HEK293 (cell line): ENCODE data around the gene MMP21.

ENCODE experiments used
- CTCF ChIP-seq: fragments of 450-650 bp; formaldehyde crosslinking; IDR thresholded peaks from 2 replicates; pipeline ENCODE4 v1.5.1; 2016; ENCODE audit warnings: missing biosample characterization, missing genetic modification characterization
- ZNF211 ChIP-seq: fragments of 450-650 bp; formaldehyde crosslinking; IDR thresholded peaks from 2 replicates; pipeline ENCODE4 v1.5.1; 2016; ENCODE audit warnings: low read depth, missing biosample characterization, missing genetic modification characterization
- ZNF423 ChIP-seq: fragments of 450-650 bp; formaldehyde crosslinking; IDR thresholded peaks from 2 replicates; pipeline ENCODE4 v1.5.1; 2016; ENCODE audit warnings: missing biosample characterization, missing genetic modification characterization
- ZNF548 ChIP-seq: fragments of 450-650 bp; formaldehyde crosslinking; IDR thresholded peaks from 2 replicates; pipeline ENCODE4 v1.5.1; 2016; ENCODE audit warnings: missing biosample characterization, missing genetic modification characterization
- ZNF600 ChIP-seq: fragments of 450-650 bp; formaldehyde crosslinking; IDR thresholded peaks from 2 replicates; pipeline ENCODE4 v1.5.1; 2016; ENCODE audit warnings: missing biosample characterization, missing genetic modification characterization
- TF ChIP-seq, protein P1 (sequence below): fragments of 450-650 bp; IDR thresholded peaks from 2 replicates; pipeline ENCODE4 v1.5.1; 2018; ENCODE audit warnings: missing biosample characterization, mild to moderate bottlenecking, missing genetic modification characterization

GRCh38 chr10:125823663-125824251, 48.1 kb upstream of the MMP21 start:
- TF ChIP-seq, protein P1, sequence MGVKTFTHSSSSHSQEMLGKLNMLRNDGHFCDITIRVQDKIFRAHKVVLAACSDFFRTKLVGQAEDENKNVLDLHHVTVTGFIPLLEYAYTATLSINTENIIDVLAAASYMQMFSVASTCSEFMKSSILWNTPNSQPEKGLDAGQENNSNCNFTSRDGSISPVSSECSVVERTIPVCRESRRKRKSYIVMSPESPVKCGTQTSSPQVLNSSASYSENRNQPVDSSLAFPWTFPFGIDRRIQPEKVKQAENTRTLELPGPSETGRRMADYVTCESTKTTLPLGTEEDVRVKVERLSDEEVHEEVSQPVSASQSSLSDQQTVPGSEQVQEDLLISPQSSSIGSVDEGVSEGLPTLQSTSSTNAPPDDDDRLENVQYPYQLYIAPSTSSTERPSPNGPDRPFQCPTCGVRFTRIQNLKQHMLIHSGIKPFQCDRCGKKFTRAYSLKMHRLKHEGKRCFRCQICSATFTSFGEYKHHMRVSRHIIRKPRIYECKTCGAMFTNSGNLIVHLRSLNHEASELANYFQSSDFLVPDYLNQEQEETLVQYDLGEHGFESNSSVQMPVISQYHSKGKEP (tag by site-specific recombination) = no peak
- TF ChIP-seq ZNF600 (tag by site-specific recombination) (no peak), ZNF423 (tag by site-specific recombination) (no peak), CTCF (no peak), ZNF211 (tag by site-specific recombination) (no peak), ZNF548 (no peak)
